ENCODE data around the gene SYT5. TPM values are rescaled to one million over a fixed set of nuclear protein-coding genes. Genes with fewer than 3 reads are reported as not detected.

SYT5 gene
- polyA plus RNA-seq, 3 donors, result not detected

GRCh38 chr19:55224038-55224665 is 44.1 kb upstream of the SYT5 start:
- H3K4me3 ChIP-seq (replicated peaks in 1 of 3; ENCODE audit: low read depth in 2 of 3, low read length in 3 of 3), result no peak overlapping the region
- no peaks in the 10 kb centered on the region for H3K4me1 ChIP-seq (ENCODE audit: control insufficient read depth in 1 of 2, insufficient read depth in 2 of 2, low read length in 2 of 2)
- intact Hi-C loops (cut with micrococcal nuclease), result no loop called here
- 84% methylated on average over 20 of the region's 26 CpGs for WGBS (ENCODE audit: insufficient coverage)
- no peaks in the 10 kb centered on the region for H3K27me3 ChIP-seq (ENCODE audit: control insufficient read depth in 2 of 2, insufficient read depth in 2 of 2, low read length in 2 of 2)
- no peak overlapping the region for H3K4me2 ChIP-seq (replicated peaks; ENCODE audit: extremely low read depth, low read length, poor library complexity, severe bottlenecking)
- H3K79me2 ChIP-seq (ENCODE audit: insufficient read depth, low read length), result no peaks in the 10 kb centered on the region
- peaks cover 30 to 39% of the 10 kb centered on the region in 2 donors for H3K36me3 ChIP-seq (replicated peaks in 1 of 2; ENCODE audit: control insufficient read depth in 1 of 2, insufficient read depth in 2 of 2, low read length in 2 of 2)
- peak in 1 of 3 donors; percentile 1 for DNase-seq
- H3K4me3 Mint-ChIP-seq, result no peak overlapping the region
- peaks cover 26 to 42% of the 10 kb centered on the region in 2 donors for H3K36me3 Mint-ChIP-seq
- H2AFZ ChIP-seq (ENCODE audit: insufficient read depth, low read depth, low read length, poor library complexity, severe bottlenecking), result no peak overlapping the region
- H3K27ac Mint-ChIP-seq, result peak overlapping the region in 1 of 7 donors; percentile 50
- peaks cover 5% of the 10 kb centered on the region for H3K4me1 Mint-ChIP-seq
- H3K9me3 ChIP-seq (replicated peaks in 1 of 2; ENCODE audit: control insufficient read depth in 1 of 2, insufficient read depth in 1 of 2, low read length in 2 of 2), result peaks cover 8% of the 10 kb centered on the region in 2 donors
- no peak overlapping the region for H3K27ac ChIP-seq (ENCODE audit: low read depth in 1 of 2, low read length in 2 of 2)
- H3K9me3 Mint-ChIP-seq, result peaks cover 5 to 12% (median 8%) of the 10 kb centered on the region in 7 donors
- peaks cover 83% of the 10 kb centered on the region for H4K20me1 ChIP-seq (ENCODE audit: insufficient read depth, low read length)
- peaks cover 0 to 3% (median 3%) of the 10 kb centered on the region in 3 donors for H3K27me3 Mint-ChIP-seq (ENCODE audit: low read depth in 3 of 3)
- TF ChIP-seq, protein P1, sequence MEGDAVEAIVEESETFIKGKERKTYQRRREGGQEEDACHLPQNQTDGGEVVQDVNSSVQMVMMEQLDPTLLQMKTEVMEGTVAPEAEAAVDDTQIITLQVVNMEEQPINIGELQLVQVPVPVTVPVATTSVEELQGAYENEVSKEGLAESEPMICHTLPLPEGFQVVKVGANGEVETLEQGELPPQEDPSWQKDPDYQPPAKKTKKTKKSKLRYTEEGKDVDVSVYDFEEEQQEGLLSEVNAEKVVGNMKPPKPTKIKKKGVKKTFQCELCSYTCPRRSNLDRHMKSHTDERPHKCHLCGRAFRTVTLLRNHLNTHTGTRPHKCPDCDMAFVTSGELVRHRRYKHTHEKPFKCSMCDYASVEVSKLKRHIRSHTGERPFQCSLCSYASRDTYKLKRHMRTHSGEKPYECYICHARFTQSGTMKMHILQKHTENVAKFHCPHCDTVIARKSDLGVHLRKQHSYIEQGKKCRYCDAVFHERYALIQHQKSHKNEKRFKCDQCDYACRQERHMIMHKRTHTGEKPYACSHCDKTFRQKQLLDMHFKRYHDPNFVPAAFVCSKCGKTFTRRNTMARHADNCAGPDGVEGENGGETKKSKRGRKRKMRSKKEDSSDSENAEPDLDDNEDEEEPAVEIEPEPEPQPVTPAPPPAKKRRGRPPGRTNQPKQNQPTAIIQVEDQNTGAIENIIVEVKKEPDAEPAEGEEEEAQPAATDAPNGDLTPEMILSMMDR (IDR thresholded peaks at IDR 0.05), result no peak
- H3K9ac ChIP-seq (ENCODE audit: insufficient read depth, low read length, poor library complexity, severe bottlenecking), result no peak overlapping the region

DNA sequence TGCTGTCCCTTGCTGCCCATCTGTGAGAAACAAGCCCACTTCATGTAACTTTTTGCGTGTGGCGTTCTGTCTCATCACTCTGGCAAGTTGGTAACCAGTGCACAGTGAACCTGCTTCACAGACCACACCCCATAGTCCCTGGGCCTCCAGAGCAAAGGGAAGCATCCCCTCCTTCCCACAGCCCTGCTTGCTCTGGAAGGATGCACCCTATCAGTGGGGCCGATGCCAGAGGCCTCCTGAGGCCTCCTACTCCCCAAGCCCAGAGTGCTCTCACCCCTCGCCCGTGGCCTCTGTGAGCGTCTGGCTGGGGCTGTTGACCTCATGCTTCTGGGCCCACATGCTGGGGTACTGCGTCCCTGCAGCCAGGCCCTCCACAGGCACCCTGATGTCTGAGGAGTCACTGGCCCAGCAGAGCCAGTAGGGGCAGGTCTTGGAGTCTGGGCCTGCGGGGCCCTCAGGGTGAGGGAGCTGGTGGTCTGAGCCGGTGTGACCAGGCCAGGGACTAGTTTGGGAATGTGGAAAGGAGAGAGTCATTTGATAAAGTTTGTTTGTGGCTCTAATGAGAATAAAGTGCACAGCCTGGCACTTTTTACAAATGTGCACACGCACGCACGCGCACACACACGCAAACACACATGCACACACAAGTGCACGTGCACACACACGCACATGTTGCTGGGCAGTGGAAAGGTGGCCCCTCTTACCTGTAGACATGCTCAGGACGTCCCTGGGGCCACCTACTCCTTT is 43.4 kb upstream of the SYT5 start:
- Histone ChIP-seq H3K27me3 (ENCODE audit: control insufficient read depth in 2 of 2, insufficient read depth in 2 of 2, low read length in 2 of 2) (no peaks in the 10 kb centered on the region), H4K20me1 (ENCODE audit: insufficient read depth, low read length) (peaks cover 76% of the 10 kb centered on the region), H3K27ac (ENCODE audit: low read depth in 1 of 2, low read length in 2 of 2) (no peak overlapping the region), H3K4me1 (ENCODE audit: control insufficient read depth in 1 of 2, insufficient read depth in 2 of 2, low read length in 2 of 2) (no peaks in the 10 kb centered on the region), H3K79me2 (ENCODE audit: insufficient read depth, low read length) (no peaks in the 10 kb centered on the region), H3K9ac (ENCODE audit: insufficient read depth, low read length, poor library complexity, severe bottlenecking) (no peak overlapping the region), H3K4me2 (replicated peaks; ENCODE audit: extremely low read depth, low read length, poor library complexity, severe bottlenecking) (no peak overlapping the region), H3K4me3 (replicated peaks in 1 of 3; ENCODE audit: low read depth in 2 of 3, low read length in 3 of 3) (no peak overlapping the region), H2AFZ (ENCODE audit: insufficient read depth, low read depth, low read length, poor library complexity, severe bottlenecking) (no peak overlapping the region), H3K36me3 (replicated peaks in 1 of 2; ENCODE audit: control insufficient read depth in 1 of 2, insufficient read depth in 2 of 2, low read length in 2 of 2) (peaks cover 23 to 32% of the 10 kb centered on the region in 2 donors), H3K9me3 (replicated peaks in 1 of 2; ENCODE audit: control insufficient read depth in 1 of 2, insufficient read depth in 1 of 2, low read length in 2 of 2) (peaks cover 8% of the 10 kb centered on the region in 2 donors)
- Mint-ChIP-seq H3K9me3 (peaks cover 5 to 12% (median 8%) of the 10 kb centered on the region in 7 donors), H3K4me3 (no peak overlapping the region), H3K27me3 (ENCODE audit: low read depth in 3 of 3) (peaks cover 0 to 4% (median 3%) of the 10 kb centered on the region in 3 donors), H3K4me1 (peaks cover 5% of the 10 kb centered on the region), H3K27ac (peak overlapping the region in 1 of 7 donors; percentile 32), H3K36me3 (peaks cover 23 to 37% of the 10 kb centered on the region in 2 donors)
- no peak for DNase-seq
- intact Hi-C loops (cut with micrococcal nuclease), result no loop called here
- TF ChIP-seq, protein P1 (IDR thresholded peaks at IDR 0.05), result no peak
- WGBS (ENCODE audit: insufficient coverage), result 83% methylated on average over 16 of the region's 17 CpGs
